SK-N-SH (cell line): ENCODE measurements around the gene WNT6. TPM values are rescaled to one million over a fixed set of nuclear protein-coding genes. Genes with fewer than 3 reads are reported as not detected.

ENCODE experiments used
- CTCF ChIA-PET: fragments of 300-600, 350-600 bp; formaldehyde crosslinking; extraction: SDS; loops from one replicate; lab custom pipeline; 2021; lab: Yijun Ruan, JAX
- POLR2A ChIA-PET: fragments of 350-600 bp; sonication (Branson Sonifier 250); formaldehyde crosslinking; extraction: SDS; loops from one replicate; lab custom pipeline; 2020; ENCODE audit warnings: antibody characterized with exemption, inconsistent platforms; lab: Yijun Ruan, JAX
- DNase-seq: peaks from one replicate; pipeline ENCODE4 v3.0.0; 2012
- H2AFZ ChIP-seq: fragments of 200-600 bp; sonication (generic); 2 replicates; pipeline ENCODE4 v1.8.1; 2016; ENCODE audit warnings: antibody characterized with exemption, mild to moderate bottlenecking, low read depth
- H3F3A ChIP-seq: fragments of 200-600 bp; sonication (generic); replicated peaks from 2 replicates; pipeline ENCODE3; 2016; ENCODE audit warnings: antibody characterized with exemption, mild to moderate bottlenecking; ENCODE audit not compliant: insufficient read depth
- H3K27ac ChIP-seq, 2 experiments: fragments of 200-500 bp in 1 of 2; fragments of 200-600 bp in 1 of 2; sonication (Bioruptor generic) in 1 of 2; sonication (generic), shearing (Covaris generic) in 1 of 2; 2 replicates each; pipeline versions ENCODE4 v1.5.1 to v1.6.1; 2014 to 2016; ENCODE audit warnings: low read depth in 2 of 2, inconsistent platforms in 1 of 2, low read length in 1 of 2, mild to moderate bottlenecking in 1 of 2, mixed read lengths in 1 of 2
- H3K27me3 ChIP-seq: fragments of 200-600 bp; sonication (generic), shearing (Covaris generic); 2 replicates; pipeline ENCODE4 v1.6.1; 2016; ENCODE audit warnings: mixed run types; ENCODE audit not compliant: insufficient read depth
- H3K36me3 ChIP-seq, 2 experiments: fragments of 200-500 bp in 1 of 2; fragments of 200-600 bp in 1 of 2; sonication (Bioruptor generic) in 1 of 2; sonication (generic) in 1 of 2; replicated peaks in 1 of 2; 2 replicates each; pipeline versions ENCODE3 to v1.5.1; 2014 to 2016; ENCODE audit warnings: low read length in 1 of 2, mild to moderate bottlenecking in 1 of 2; ENCODE audit not compliant: insufficient read depth in 2 of 2, control insufficient read depth in 1 of 2
- H3K4me1 ChIP-seq, 2 experiments: fragments of 200-500 bp in 1 of 2; fragments of 200-600 bp in 1 of 2; sonication (Bioruptor generic) in 1 of 2; sonication (generic), shearing (Covaris generic) in 1 of 2; 2 replicates each; pipeline versions ENCODE4 v1.5.1 to v1.6.1; 2014 to 2016; ENCODE audit warnings: low read depth in 1 of 2, low read length in 1 of 2, mixed run types in 1 of 2; ENCODE audit not compliant: insufficient read depth in 2 of 2, control insufficient read depth in 1 of 2
- H3K4me2 ChIP-seq: fragments of 200-600 bp; sonication (generic), shearing (Covaris generic); 2 replicates; pipeline ENCODE4 v1.6.1; 2017; ENCODE audit warnings: mixed run types
- H3K4me3 ChIP-seq, 2 experiments: fragments of 200-500 bp in 1 of 2; fragments of 200-600 bp in 1 of 2; sonication (Bioruptor generic) in 1 of 2; sonication (generic), shearing (Covaris generic) in 1 of 2; 2 replicates each; pipeline versions ENCODE4 v1.5.1 to v1.8.1; 2014 to 2016; ENCODE audit warnings: low read depth in 2 of 2, inconsistent platforms in 1 of 2, low read length in 1 of 2, mild to moderate bottlenecking in 1 of 2, mixed read lengths in 1 of 2, moderate library complexity in 1 of 2
- H3K79me2 ChIP-seq: fragments of 200-600 bp; sonication (generic); 2 replicates; pipeline ENCODE4 v1.8.1; 2017; ENCODE audit warnings: mild to moderate bottlenecking; ENCODE audit not compliant: insufficient read depth
- H3K9ac ChIP-seq: fragments of 200-600 bp; sonication (generic); 2 replicates; pipeline ENCODE4 v1.6.1; 2017; ENCODE audit warnings: mixed run types
- H3K9me2 ChIP-seq: fragments of 200-600 bp; sonication (generic); 2 replicates; pipeline ENCODE4 v1.6.1; 2017; ENCODE audit warnings: mixed run types
- H3K9me3 ChIP-seq: fragments of 200-600 bp; sonication (generic); 2 replicates; pipeline ENCODE4 v1.6.1; 2017; ENCODE audit warnings: mixed run types, mild to moderate bottlenecking, moderate library complexity
- H4K20me1 ChIP-seq: fragments of 200-600 bp; sonication (generic); 2 replicates; pipeline ENCODE4 v1.6.1; 2017; ENCODE audit warnings: mild to moderate bottlenecking, mixed run types; ENCODE audit not compliant: insufficient read depth
- ELF1 ChIP-seq: IDR thresholded peaks from 2 replicates; pipeline ENCODE4 v1.4.0; 2012
- EP300 ChIP-seq, 2 experiments: IDR thresholded peaks; 2 replicates each; pipeline versions ENCODE4 v1.4.0 to v1.6.1; 2012; ENCODE audit warnings: borderline replicate concordance in 1 of 2, low read depth in 1 of 2, low read length in 1 of 2
- EZH2phosphoT487 ChIP-seq: fragments of 200-600 bp; sonication (generic); IDR thresholded peaks from 2 replicates; pipeline ENCODE4 v1.6.1; 2017; ENCODE audit warnings: low read depth, mixed run types, mild to moderate bottlenecking, antibody characterized with exemption, moderate library complexity, borderline replicate concordance
- FOXM1 ChIP-seq: IDR thresholded peaks from 2 replicates; pipeline ENCODE4 v1.4.0; 2012; ENCODE audit warnings: low read depth, mild to moderate bottlenecking
- GABPA ChIP-seq: IDR thresholded peaks from 2 replicates; pipeline ENCODE4 v1.4.0; 2012; ENCODE audit warnings: low read depth, mild to moderate bottlenecking
- GATA2 ChIP-seq: sonication (generic); formaldehyde crosslinking; IDR thresholded peaks from 2 replicates; pipeline ENCODE4 v1.5.0; 2020; ENCODE audit warnings: mild to moderate bottlenecking, missing genetic modification reagents
- JUND ChIP-seq: IDR thresholded peaks from 2 replicates; pipeline ENCODE4 v1.4.0; 2012
- MAX ChIP-seq: IDR thresholded peaks from 2 replicates; pipeline ENCODE4 v1.4.0; 2012; ENCODE audit warnings: low read depth
- MEF2A ChIP-seq: IDR thresholded peaks from 2 replicates; pipeline ENCODE4 v1.4.0; 2012; ENCODE audit warnings: low read depth, borderline replicate concordance
- MXI1 ChIP-seq: IDR thresholded peaks from 2 replicates; pipeline ENCODE4 v1.6.1; 2012; ENCODE audit warnings: mild to moderate bottlenecking, low read depth, low read length, improper control_type of control experiment
- RFX5 ChIP-seq: IDR thresholded peaks from 2 replicates; pipeline ENCODE4 v1.6.1; 2012; ENCODE audit warnings: mild to moderate bottlenecking, improper control_type of control experiment, low read length
- SIN3A ChIP-seq: IDR thresholded peaks from 2 replicates; pipeline ENCODE4 v1.6.1; 2012; ENCODE audit warnings: low read depth, mild to moderate bottlenecking, low read length, moderate library complexity, borderline replicate concordance
- SMC3 ChIP-seq: IDR thresholded peaks from 2 replicates; pipeline ENCODE4 v1.6.1; 2012; ENCODE audit warnings: low read depth, low read length, improper control_type of control experiment
- YY1 ChIP-seq: IDR thresholded peaks from 2 replicates; pipeline ENCODE4 v1.4.0; 2012; ENCODE audit warnings: low read depth, mild to moderate bottlenecking
- ZBTB33 ChIP-seq: IDR thresholded peaks from 2 replicates; pipeline ENCODE4 v1.4.0; 2012; ENCODE audit warnings: low read depth, borderline replicate concordance
- WGBS: methylation state at CpG from one replicate; pipeline ENCODE4 v1.1.6; 2017; ENCODE audit warnings: low lambda C conversion rate; 5-methylcytosine and 5-hydroxymethylcytosine counted together
- polyA plus RNA-seq, 3 experiments: library from polyadenylated mRNA; depleted of rRNA; stranded (reverse); fragments of >200 nt; gene quantifications; 2 replicates each; pipeline ENCODE4 v1.2.3, GENCODE V29; 2012

WNT6 gene
- polyA plus RNA-seq, 1 of the 3 experiments (the other 2 are of a cell fraction), result 0.08 TPM

GRCh38 chr2:218877331-218877730, 17.7 kb downstream of the WNT6 start:
- no peaks in the 10 kb centered on the region for H3K36me3 ChIP-seq
- peak overlapping the region in 1 of 2 experiments; percentile 78; a peak in 2 of 4 replicates for H3K27ac ChIP-seq
- no peak overlapping the region for H3K4me2 ChIP-seq
- no peaks in the 10 kb centered on the region for H3K79me2 ChIP-seq
- TF ChIP-seq MEF2A, result no peak
- TF ChIP-seq GATA2, result peak; percentile 25; the same call in 1 of the 2 replicates
- peak in 1 of 2 experiments; percentile 12; a peak in 1 of 4 replicates for TF ChIP-seq EP300 (IDR thresholded peaks at IDR 0.05; ENCODE audit: borderline replicate concordance in 1 of 2, low read depth in 1 of 2, low read length in 1 of 2)
- TF ChIP-seq, all 33 proteins: peak for 2
- no peaks in the 10 kb centered on the region for H3K9me3 ChIP-seq
- H3F3A ChIP-seq, result peaks cover 3% of the 10 kb centered on the region
- no peak overlapping the region for H3K4me3 ChIP-seq
- H3K27me3 ChIP-seq, result peaks cover 46% of the 10 kb centered on the region
- no peaks in the 10 kb centered on the region for H4K20me1 ChIP-seq
- POLR2A ChIA-PET, result interaction anchor here (1.2 to 3.4 kb wide), 5 partner anchors 9 to 119 kb away, joined by 3 to 20 read pairs (median 7); no protein-coding TSS in a partner anchor
- H2AFZ ChIP-seq, result no peak overlapping the region
- CTCF ChIA-PET, result interaction anchor here (0.6 to 22.5 kb wide), 30 partner anchors 15 to 417 kb away, joined by 3 to 795 read pairs (median 12); partner anchors contain the start of genes CDK5R2, IHH, NHEJ1 and RNF25
- WGBS, result 32% methylated on average over 5 of the region's 6 CpGs
- peaks cover 0 to 54% of the 10 kb centered on the region in 2 experiments; a peak in 2 of 4 replicates for H3K4me1 ChIP-seq
- H3K9ac ChIP-seq, result no peak overlapping the region
- no peaks in the 10 kb centered on the region for H3K9me2 ChIP-seq
- peak; percentile 67 for DNase-seq

GRCh38 chr2:218877891-218878290, 18.3 kb downstream of the WNT6 start:
- Histone ChIP-seq H3K27ac (peak overlapping the region in 1 of 2 experiments; percentile 78; a peak in 1 of 4 replicates), H3F3A (peaks cover 3% of the 10 kb centered on the region), H4K20me1 (no peaks in the 10 kb centered on the region), H3K36me3 (no peaks in the 10 kb centered on the region), H3K9me2 (no peaks in the 10 kb centered on the region), H3K27me3 (peaks cover 51% of the 10 kb centered on the region), H2AFZ (no peak overlapping the region), H3K9ac (no peak overlapping the region), H3K4me3 (no peak overlapping the region), H3K9me3 (no peaks in the 10 kb centered on the region), H3K4me1 (peaks cover 0 to 56% of the 10 kb centered on the region in 2 experiments; a peak in 2 of 4 replicates), H3K79me2 (no peaks in the 10 kb centered on the region), H3K4me2 (no peak overlapping the region)
- ChIA-PET POLR2A (interaction anchor here (1.3 to 3.4 kb wide), 2 partner anchors 9 to 20 kb away, joined by 3 to 20 read pairs; no protein-coding TSS in a partner anchor), CTCF (interaction anchor here (1.0 to 22.5 kb wide), 15 partner anchors 14 to 417 kb away, joined by 3 to 795 read pairs (median 15); partner anchors contain the start of genes NHEJ1 and WNT6)
- 60% methylated on average over 1 of the region's 5 CpGs for WGBS
- no peak for DNase-seq
- TF ChIP-seq ELF1 (no peak), ZBTB33 (no peak), RFX5 (no peak), EZH2phosphoT487 (no peak), GATA2 (no peak), MXI1 (no peak), MAX (no peak), GABPA (no peak), JUND (no peak), SMC3 (no peak), SIN3A (no peak), FOXM1 (no peak), YY1 (no peak)
